WTC11 (cell line): ENCODE measurements around the gene FLT1. TPM values are rescaled to one million over a fixed set of nuclear protein-coding genes. Genes with fewer than 3 reads are reported as not detected.
A peak's percentile ranks its signal among the peaks of the same experiment; 100 is the strongest.

Experiments used
- ARID4B ChIP-seq: sonication (generic); formaldehyde crosslinking; IDR thresholded peaks from 2 replicates; pipeline ENCODE4 v1.8.0; 2023; ENCODE audit warnings: missing genetic modification reagents, mild to moderate bottlenecking, borderline replicate concordance
- CREM ChIP-seq: sonication (generic); formaldehyde crosslinking; IDR thresholded peaks from 2 replicates; pipeline ENCODE4 v1.8.1; 2022; ENCODE audit warnings: mild to moderate bottlenecking, missing genetic modification reagents, moderate library complexity
- CTCF ChIP-seq: fragments of 200-600 bp; IDR thresholded peaks from 2 replicates; pipeline ENCODE4 v1.8.0; 2022; ENCODE audit warnings: antibody characterized with exemption
- E2F4 ChIP-seq: sonication (generic); formaldehyde crosslinking; IDR thresholded peaks from 2 replicates; pipeline ENCODE4 v1.8.1; 2022; ENCODE audit warnings: low read depth, mild to moderate bottlenecking, moderate library complexity, missing genetic modification reagents, borderline replicate concordance
- FOXP1 ChIP-seq: sonication (generic); formaldehyde crosslinking; IDR thresholded peaks from 2 replicates; pipeline ENCODE4 v1.8.0; 2022; ENCODE audit warnings: missing genetic modification reagents, mild to moderate bottlenecking, moderate library complexity, borderline replicate concordance
- HMGXB4 ChIP-seq: sonication (generic); formaldehyde crosslinking; IDR thresholded peaks from 2 replicates; pipeline ENCODE4 v1.8.1; 2023; ENCODE audit warnings: mild to moderate bottlenecking, moderate library complexity, missing genetic modification reagents
- IRF1 ChIP-seq: sonication (generic); formaldehyde crosslinking; IDR thresholded peaks from 2 replicates; pipeline ENCODE4 v1.8.0; 2023; ENCODE audit warnings: missing genetic modification reagents
- KAT7 ChIP-seq: sonication (generic); formaldehyde crosslinking; IDR thresholded peaks from 2 replicates; pipeline ENCODE4 v1.8.1; 2023; ENCODE audit warnings: missing genetic modification reagents, mild to moderate bottlenecking, borderline replicate concordance
- NFE2L1 ChIP-seq: sonication (generic); formaldehyde crosslinking; IDR thresholded peaks from 2 replicates; pipeline ENCODE4 v1.8.1; 2023; ENCODE audit warnings: missing genetic modification reagents
- NR3C1 ChIP-seq: sonication (generic); formaldehyde crosslinking; conservative IDR thresholded peaks from 2 replicates; pipeline ENCODE4 v1.8.1; 2023; ENCODE audit warnings: low read depth, mild to moderate bottlenecking, missing genetic modification reagents
- USF1 ChIP-seq: sonication (generic); formaldehyde crosslinking; IDR thresholded peaks from 2 replicates; pipeline ENCODE4 v1.8.0; 2022; ENCODE audit warnings: mild to moderate bottlenecking, missing genetic modification reagents
- ZNF281 ChIP-seq: sonication (generic); formaldehyde crosslinking; IDR thresholded peaks from 2 replicates; pipeline ENCODE4 v1.8.0; 2023; ENCODE audit warnings: mild to moderate bottlenecking, missing genetic modification reagents
- ZNF317 ChIP-seq: sonication (generic); formaldehyde crosslinking; IDR thresholded peaks from 2 replicates; pipeline ENCODE4 v1.8.1; 2023; ENCODE audit warnings: low read depth, mild to moderate bottlenecking, moderate library complexity, missing genetic modification reagents, borderline replicate concordance
- ZNF396 ChIP-seq: fragments of 250-450 bp; sonication (Bioruptor Pico); IDR thresholded peaks from 2 replicates; pipeline ENCODE4 v1.8.0; 2021; ENCODE audit warnings: mild to moderate bottlenecking, moderate library complexity, borderline replicate concordance
- ZNF423 ChIP-seq: fragments of 250-450 bp; sonication (Bioruptor Pico); IDR thresholded peaks from 2 replicates; pipeline ENCODE4 v2.1.2; 2022; ENCODE audit warnings: mild to moderate bottlenecking, moderate library complexity
- ZNF425 ChIP-seq: fragments of 250-450 bp; sonication (Bioruptor Pico); conservative IDR thresholded peaks from 2 replicates; pipeline ENCODE4 v1.9.0; 2021; ENCODE audit warnings: mild to moderate bottlenecking
- ZSCAN18 ChIP-seq: fragments of 250-450 bp; sonication (Bioruptor Pico); IDR thresholded peaks from 2 replicates; pipeline ENCODE4 v2.1.2; 2022; ENCODE audit warnings: mild to moderate bottlenecking, moderate library complexity
- total RNA-seq: library from RNA; stranded (reverse); gene quantifications from 3 replicates; pipeline ENCODE4 v1.2.3, GENCODE V29; 2021
- TF ChIP-seq, protein P1 (sequence below): sonication (generic); formaldehyde crosslinking; IDR thresholded peaks from 2 replicates; pipeline ENCODE4 v1.8.1; 2022; ENCODE audit warnings: mild to moderate bottlenecking, missing genetic modification reagents, moderate library complexity, borderline replicate concordance

Gene FLT1
- total RNA-seq, 1 experiment from 2014 or later, result 66.3 TPM

DNA sequence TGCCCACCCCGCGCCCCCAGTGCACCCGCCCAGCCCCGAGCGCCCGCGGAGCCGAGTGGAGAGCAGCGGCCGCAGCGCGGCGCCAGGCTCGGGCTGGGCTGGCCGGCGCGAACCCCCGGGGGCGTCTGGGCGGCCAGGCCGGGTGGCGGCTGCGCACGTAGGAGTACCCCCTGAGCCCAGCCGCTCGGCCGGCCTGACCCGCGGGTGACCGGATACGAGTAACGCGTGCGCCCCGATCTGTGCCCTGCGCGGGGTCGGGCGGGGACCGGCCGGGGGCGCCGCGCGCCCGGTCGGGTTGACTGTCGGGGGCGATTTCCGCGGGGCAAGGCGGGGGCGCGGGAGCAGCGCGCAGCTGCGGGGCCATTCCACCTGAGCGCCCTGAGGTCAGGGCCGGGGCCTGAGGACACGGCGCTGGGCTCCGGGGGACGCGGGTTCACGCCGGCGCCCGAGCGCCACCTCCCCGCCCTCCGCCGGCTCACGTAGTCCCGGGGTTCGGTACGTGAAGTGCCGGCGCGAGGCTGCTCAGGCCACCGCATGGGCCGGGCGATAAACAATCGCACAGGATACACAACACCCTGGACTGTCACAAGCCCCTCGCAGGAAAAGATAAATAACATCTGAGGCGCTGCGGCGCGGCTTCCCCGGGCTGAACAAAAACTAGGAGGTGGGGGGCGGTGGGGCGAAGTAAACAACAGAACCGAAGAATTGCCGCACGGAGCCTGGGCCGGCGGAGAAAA is 37.6 kb upstream of the FLT1 start (continued):
- TF ChIP-seq IRF1 (no peak), HMGXB4 (CRISPR knock-in tag) (0 out of 2 replicates have a peak, but pooled peaks have one; percentile 61), FOXP1 (CRISPR knock-in tag) (peak; percentile 86; the same call in 1 of the 2 replicates), USF1 (CRISPR knock-in tag) (no peak), ZNF425 (CRISPR knock-in tag) (no peak), CTCF (no peak), NR3C1 (no peak), E2F4 (CRISPR knock-in tag) (no peak), ZSCAN18 (CRISPR knock-in tag) (no peak), ZNF423 (no peak), ZNF281 (CRISPR knock-in tag) (no peak), ARID4B (no peak), ZNF396 (CRISPR knock-in tag) (no peak), ZNF317 (CRISPR knock-in tag) (no peak), CREM (CRISPR knock-in tag) (no peak), KAT7 (0 out of 2 replicates have a peak, but pooled peaks have one; percentile 83), NFE2L1 (CRISPR knock-in tag) (no peak)
- TF ChIP-seq, protein P1, sequence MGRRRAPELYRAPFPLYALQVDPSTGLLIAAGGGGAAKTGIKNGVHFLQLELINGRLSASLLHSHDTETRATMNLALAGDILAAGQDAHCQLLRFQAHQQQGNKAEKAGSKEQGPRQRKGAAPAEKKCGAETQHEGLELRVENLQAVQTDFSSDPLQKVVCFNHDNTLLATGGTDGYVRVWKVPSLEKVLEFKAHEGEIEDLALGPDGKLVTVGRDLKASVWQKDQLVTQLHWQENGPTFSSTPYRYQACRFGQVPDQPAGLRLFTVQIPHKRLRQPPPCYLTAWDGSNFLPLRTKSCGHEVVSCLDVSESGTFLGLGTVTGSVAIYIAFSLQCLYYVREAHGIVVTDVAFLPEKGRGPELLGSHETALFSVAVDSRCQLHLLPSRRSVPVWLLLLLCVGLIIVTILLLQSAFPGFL (CRISPR knock-in tag), result no peak
